GM23338 (cell line): Measurements from ENCODE around the gene CEBPG.

Experiments
- CREB1 ChIP-seq: fragments of 250-450 bp; sonication (Bioruptor Pico); IDR thresholded peaks from 2 replicates; pipeline ENCODE4 v1.5.0; 2020; ENCODE audit warnings: low read depth, mild to moderate bottlenecking, moderate library complexity
- EZH2phosphoT487 ChIP-seq: fragments of 200-600 bp; sonication (generic); IDR thresholded peaks from one replicate; pipeline ENCODE4 v1.8.1; 2018; ENCODE audit warnings: antibody characterized with exemption; ENCODE audit not compliant: unreplicated experiment
- POLR2AphosphoS5 ChIP-seq: IDR thresholded peaks from 2 replicates; pipeline ENCODE4 v1.6.1; 2016; ENCODE audit warnings: antibody characterized with exemption, low read depth
- TF ChIP-seq, protein P1 (sequence below), 2 experiments: fragments of 200-600 bp in 1 of 2; sonication (generic) in 1 of 2; conservative IDR thresholded peaks; 2 replicates each; pipeline versions ENCODE4 v1.5.1 to v1.6.1; 2016 to 2017; ENCODE audit warnings: antibody characterized with exemption in 2 of 2, low read depth in 2 of 2, mild to moderate bottlenecking in 2 of 2, moderate library complexity in 1 of 2
- TF ChIP-seq, protein P2 (sequence below): IDR thresholded peaks from one replicate; pipeline ENCODE4 v1.6.1; 2018; ENCODE audit warnings: antibody characterized with exemption; ENCODE audit not compliant: unreplicated experiment

DNA sequence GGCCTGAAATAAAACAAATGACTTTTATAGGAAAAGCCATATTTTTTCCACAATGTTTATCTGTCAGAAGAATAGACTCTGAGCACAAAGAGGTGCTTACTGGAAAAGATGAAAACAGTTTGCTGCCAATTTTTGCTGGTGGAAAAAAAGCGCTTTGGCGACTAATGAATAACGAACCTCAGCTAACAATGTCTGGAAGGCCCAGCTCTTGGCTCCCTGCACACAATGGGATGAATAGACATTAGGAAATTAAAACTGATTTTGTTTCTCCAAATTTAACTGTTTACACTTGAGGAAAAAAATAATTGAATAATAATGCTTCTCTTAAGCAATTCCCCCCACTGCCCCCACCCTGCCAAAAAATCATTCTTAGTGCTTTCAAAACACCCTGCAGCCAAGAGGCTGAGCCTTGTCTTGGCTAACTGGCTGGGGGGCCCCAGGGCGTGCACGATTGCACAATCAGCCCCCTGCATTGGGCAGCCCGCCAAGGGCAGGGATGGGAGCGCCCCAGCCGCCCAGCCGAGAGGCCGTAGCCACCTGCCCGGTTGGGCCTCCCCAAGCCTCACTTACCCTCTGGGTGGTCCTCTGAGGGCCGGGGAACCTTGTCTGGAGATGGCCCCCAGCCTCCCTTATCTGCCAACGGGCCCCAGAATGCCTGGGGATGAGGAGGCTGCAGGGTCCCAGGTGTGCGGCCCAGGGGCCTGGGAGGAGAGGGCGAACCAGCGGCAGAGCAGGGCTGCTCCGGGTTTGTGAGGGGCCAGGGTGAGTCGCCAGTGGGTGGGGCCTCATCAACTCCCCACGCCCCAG, 16.8 kb downstream of the CEBPG start:
- TF ChIP-seq, protein P1, sequence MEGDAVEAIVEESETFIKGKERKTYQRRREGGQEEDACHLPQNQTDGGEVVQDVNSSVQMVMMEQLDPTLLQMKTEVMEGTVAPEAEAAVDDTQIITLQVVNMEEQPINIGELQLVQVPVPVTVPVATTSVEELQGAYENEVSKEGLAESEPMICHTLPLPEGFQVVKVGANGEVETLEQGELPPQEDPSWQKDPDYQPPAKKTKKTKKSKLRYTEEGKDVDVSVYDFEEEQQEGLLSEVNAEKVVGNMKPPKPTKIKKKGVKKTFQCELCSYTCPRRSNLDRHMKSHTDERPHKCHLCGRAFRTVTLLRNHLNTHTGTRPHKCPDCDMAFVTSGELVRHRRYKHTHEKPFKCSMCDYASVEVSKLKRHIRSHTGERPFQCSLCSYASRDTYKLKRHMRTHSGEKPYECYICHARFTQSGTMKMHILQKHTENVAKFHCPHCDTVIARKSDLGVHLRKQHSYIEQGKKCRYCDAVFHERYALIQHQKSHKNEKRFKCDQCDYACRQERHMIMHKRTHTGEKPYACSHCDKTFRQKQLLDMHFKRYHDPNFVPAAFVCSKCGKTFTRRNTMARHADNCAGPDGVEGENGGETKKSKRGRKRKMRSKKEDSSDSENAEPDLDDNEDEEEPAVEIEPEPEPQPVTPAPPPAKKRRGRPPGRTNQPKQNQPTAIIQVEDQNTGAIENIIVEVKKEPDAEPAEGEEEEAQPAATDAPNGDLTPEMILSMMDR (conservative IDR thresholded peaks at IDR 0.05; ENCODE audit: low read depth in 2 of 2) = no peak
- no peak for TF ChIP-seq POLR2AphosphoS5
- TF ChIP-seq EZH2phosphoT487 = no peak
- TF ChIP-seq, protein P2, sequence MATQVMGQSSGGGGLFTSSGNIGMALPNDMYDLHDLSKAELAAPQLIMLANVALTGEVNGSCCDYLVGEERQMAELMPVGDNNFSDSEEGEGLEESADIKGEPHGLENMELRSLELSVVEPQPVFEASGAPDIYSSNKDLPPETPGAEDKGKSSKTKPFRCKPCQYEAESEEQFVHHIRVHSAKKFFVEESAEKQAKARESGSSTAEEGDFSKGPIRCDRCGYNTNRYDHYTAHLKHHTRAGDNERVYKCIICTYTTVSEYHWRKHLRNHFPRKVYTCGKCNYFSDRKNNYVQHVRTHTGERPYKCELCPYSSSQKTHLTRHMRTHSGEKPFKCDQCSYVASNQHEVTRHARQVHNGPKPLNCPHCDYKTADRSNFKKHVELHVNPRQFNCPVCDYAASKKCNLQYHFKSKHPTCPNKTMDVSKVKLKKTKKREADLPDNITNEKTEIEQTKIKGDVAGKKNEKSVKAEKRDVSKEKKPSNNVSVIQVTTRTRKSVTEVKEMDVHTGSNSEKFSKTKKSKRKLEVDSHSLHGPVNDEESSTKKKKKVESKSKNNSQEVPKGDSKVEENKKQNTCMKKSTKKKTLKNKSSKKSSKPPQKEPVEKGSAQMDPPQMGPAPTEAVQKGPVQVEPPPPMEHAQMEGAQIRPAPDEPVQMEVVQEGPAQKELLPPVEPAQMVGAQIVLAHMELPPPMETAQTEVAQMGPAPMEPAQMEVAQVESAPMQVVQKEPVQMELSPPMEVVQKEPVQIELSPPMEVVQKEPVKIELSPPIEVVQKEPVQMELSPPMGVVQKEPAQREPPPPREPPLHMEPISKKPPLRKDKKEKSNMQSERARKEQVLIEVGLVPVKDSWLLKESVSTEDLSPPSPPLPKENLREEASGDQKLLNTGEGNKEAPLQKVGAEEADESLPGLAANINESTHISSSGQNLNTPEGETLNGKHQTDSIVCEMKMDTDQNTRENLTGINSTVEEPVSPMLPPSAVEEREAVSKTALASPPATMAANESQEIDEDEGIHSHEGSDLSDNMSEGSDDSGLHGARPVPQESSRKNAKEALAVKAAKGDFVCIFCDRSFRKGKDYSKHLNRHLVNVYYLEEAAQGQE = no peak
- TF ChIP-seq CREB1 (CRISPR knock-in tag) = no peak
